Measurements from ENCODE around the gene CDC42EP4. TPM values are rescaled to one million over a fixed set of nuclear protein-coding genes. Genes with fewer than 3 reads are reported as not detected.
A peak's percentile ranks its signal among the peaks of the same experiment; 100 is the strongest.

The CDC42EP4 gene
- total RNA-seq, 4 donors from 2014 or later, result 54.9 to 75.6 (median 69.6) TPM

GRCh38 chr17:73278465-73279453 lies 33.0 kb downstream of the CDC42EP4 start:
- in situ Hi-C loops (cut with MboI; ENCODE audit: low pct_ligation_motif_present in 1 of 4, low pct_unique_long_range_greater_than_20kb in 1 of 4, low sequenced_read_pairs in 3 of 4), result no loop called here
- intact Hi-C loops (cut with DNase I; ENCODE audit: low total_unique reads), result no loop called here
- no peak overlapping the region for H3K4me3 ChIP-seq
- TF ChIP-seq POLR2A (IDR thresholded peaks at IDR 0.05) (no peak), CTCF (IDR thresholded peaks at IDR 0.05) (no peak), EP300 (IDR thresholded peaks at IDR 0.05; ENCODE audit: low read depth) (no peak), POLR2AphosphoS5 (IDR thresholded peaks at IDR 0.05) (peak in 2 of 3 donors; percentile 10 to 41)
- 7 to 46% methylated on average over 2 to 14 of the region's 14 CpGs for WGBS, 2 donors (ENCODE audit: low coverage in 1 of 2)
- DNase-seq, result peak; percentile 65
- no peaks in the 10 kb centered on the region for H3K27me3 ChIP-seq
- no peaks in the 10 kb centered on the region for H3K9me3 ChIP-seq
- peak overlapping the region; percentile 57 to 81 (median 67) for H3K27ac ChIP-seq
- H3K4me1 ChIP-seq, result peaks cover 24 to 37% (median 28%) of the 10 kb centered on the region in 4 donors
- peaks cover 0 to 1% (median 0%) of the 10 kb centered on the region in 4 donors for H3K36me3 ChIP-seq

- Histone ChIP-seq H3K4me1 (peaks cover 20 to 31% (median 25%) of the 10 kb centered on the region in 4 donors), H3K27ac (peak overlapping the region; percentile 57 to 81 (median 67)), H3K36me3 (no peaks in the 10 kb centered on the region), H3K4me3 (no peak overlapping the region), H3K27me3 (no peaks in the 10 kb centered on the region), H3K9me3 (no peaks in the 10 kb centered on the region)
- TF ChIP-seq POLR2AphosphoS5 (IDR thresholded peaks at IDR 0.05) (no peak), EP300 (IDR thresholded peaks at IDR 0.05; ENCODE audit: low read depth) (no peak), CTCF (IDR thresholded peaks at IDR 0.05) (no peak), POLR2A (IDR thresholded peaks at IDR 0.05) (no peak)
- 23 to 31% methylated on average over 2 to 7 of the region's 7 CpGs for WGBS, 2 donors (ENCODE audit: low coverage in 1 of 2)
- in situ Hi-C loops (cut with MboI; ENCODE audit: low pct_ligation_motif_present in 1 of 4, low pct_unique_long_range_greater_than_20kb in 1 of 4, low sequenced_read_pairs in 3 of 4) (no loop called here), intact Hi-C loops (cut with DNase I; ENCODE audit: low total_unique reads) (no loop called here)
- DNase-seq, result no peak
These were observed 33.7 kb downstream of the CDC42EP4 start for GRCh38 chr17:73278049-73278464.

- Histone ChIP-seq H3K4me3 (no peak overlapping the region), H3K4me1 (peaks cover 16 to 20% (median 19%) of the 10 kb centered on the region in 4 donors), H3K27ac (no peak overlapping the region), H3K27me3 (no peaks in the 10 kb centered on the region), H3K36me3 (no peaks in the 10 kb centered on the region), H3K9me3 (no peaks in the 10 kb centered on the region)
- 91% methylated on average over 4 of the region's 4 CpGs; no CpG with 5 or more reads in 1 of the 2 donors for WGBS, 2 donors (ENCODE audit: low coverage in 1 of 2)
- intact Hi-C loops (cut with DNase I; ENCODE audit: low total_unique reads) (no loop called here), in situ Hi-C loops (cut with MboI; ENCODE audit: low pct_ligation_motif_present in 1 of 4, low pct_unique_long_range_greater_than_20kb in 1 of 4, low sequenced_read_pairs in 3 of 4) (no loop called here)
- no peak for TF ChIP-seq CTCF (IDR thresholded peaks at IDR 0.05)
- no peak for TF ChIP-seq POLR2A (IDR thresholded peaks at IDR 0.05)
- no peak for TF ChIP-seq POLR2AphosphoS5 (IDR thresholded peaks at IDR 0.05)
- no peak for TF ChIP-seq EP300 (IDR thresholded peaks at IDR 0.05; ENCODE audit: low read depth)
- no peak for DNase-seq
These were observed 37.3 kb downstream of the CDC42EP4 start for GRCh38 chr17:73274490-73274889.

GRCh38 chr17:73272906-73273218 lies 38.9 kb downstream of the CDC42EP4 start:
- intact Hi-C loops (cut with DNase I; ENCODE audit: low total_unique reads), result no loop called here
- TF ChIP-seq POLR2A (IDR thresholded peaks at IDR 0.05) (no peak), POLR2AphosphoS5 (IDR thresholded peaks at IDR 0.05) (no peak), EP300 (IDR thresholded peaks at IDR 0.05; ENCODE audit: low read depth) (no peak), CTCF (IDR thresholded peaks at IDR 0.05) (no peak)
- 69 to 76% methylated on average over 3 to 8 of the region's 8 CpGs for WGBS, 2 donors (ENCODE audit: low coverage in 1 of 2)
- Histone ChIP-seq H3K36me3 (no peaks in the 10 kb centered on the region), H3K27me3 (no peaks in the 10 kb centered on the region), H3K4me3 (no peak overlapping the region), H3K9me3 (no peaks in the 10 kb centered on the region), H3K27ac (no peak overlapping the region), H3K4me1 (peaks cover 2 to 4% (median 3%) of the 10 kb centered on the region in 4 donors)
- in situ Hi-C loops (cut with MboI; ENCODE audit: low pct_ligation_motif_present in 1 of 4, low pct_unique_long_range_greater_than_20kb in 1 of 4, low sequenced_read_pairs in 3 of 4), result no loop called here
- DNase-seq, result no peak
